HG03558 (cell line): ENCODE measurements around the gene EDDM13.
"Not testable (repeated sequence)": the region's sequence is repeated elsewhere in the genome, so short reads cannot be mapped to it uniquely, and the experiment has no call there.

Experiments
- ATAC-seq: cut with Tn5 transposase; IDR thresholded peaks from one replicate; pipeline ENCODE4 v1.9.1; 2021; ENCODE audit warnings: moderate number of reproducible peaks; ENCODE audit not compliant: unreplicated experiment; ENCODE audit errors: extremely low read depth

The EDDM13 gene, protein sequence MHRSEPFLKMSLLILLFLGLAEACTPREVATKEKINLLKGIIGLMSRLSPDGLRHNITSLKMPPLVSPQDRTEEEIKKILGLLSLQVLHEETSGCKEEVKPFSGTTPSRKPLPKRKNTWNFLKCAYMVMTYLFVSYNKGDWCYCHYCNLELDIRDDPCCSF

DNA sequence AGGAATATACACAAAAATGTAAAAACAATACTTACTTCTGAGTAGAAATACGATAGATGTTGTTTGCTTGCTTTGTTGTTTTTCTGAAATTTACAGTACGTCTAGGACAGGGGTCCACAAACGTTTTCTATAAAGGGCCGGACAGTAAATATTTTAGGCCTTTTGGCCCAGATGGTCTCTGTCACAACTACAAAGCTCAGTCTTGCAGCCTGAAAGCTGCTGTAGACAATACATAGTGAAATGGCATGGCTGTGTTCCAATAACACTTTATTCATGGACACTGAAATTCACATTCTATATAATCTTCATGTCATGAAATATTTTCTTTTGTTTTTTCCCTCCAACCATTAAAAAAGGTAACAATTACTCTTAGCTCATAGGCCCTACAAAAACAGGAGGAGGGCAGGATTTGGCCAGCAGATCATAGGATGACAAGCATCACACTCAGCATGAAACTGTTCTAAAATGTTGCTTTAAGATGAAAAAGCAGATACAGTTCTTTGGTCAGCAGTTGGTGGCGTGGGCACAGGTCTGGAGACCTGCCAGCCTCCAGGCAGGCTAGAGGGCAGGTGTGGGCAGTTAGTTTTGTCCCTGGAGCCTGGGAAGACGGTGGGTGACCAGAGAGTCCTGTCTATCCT is at the start of gene EDDM13:
TSS of gene EDDM13 (plus strand) at position 588 of the 638 bp plus-strand sequence. CDS start 87 bp downstream, outside the sequence.
- no peak for ATAC-seq

DNA sequence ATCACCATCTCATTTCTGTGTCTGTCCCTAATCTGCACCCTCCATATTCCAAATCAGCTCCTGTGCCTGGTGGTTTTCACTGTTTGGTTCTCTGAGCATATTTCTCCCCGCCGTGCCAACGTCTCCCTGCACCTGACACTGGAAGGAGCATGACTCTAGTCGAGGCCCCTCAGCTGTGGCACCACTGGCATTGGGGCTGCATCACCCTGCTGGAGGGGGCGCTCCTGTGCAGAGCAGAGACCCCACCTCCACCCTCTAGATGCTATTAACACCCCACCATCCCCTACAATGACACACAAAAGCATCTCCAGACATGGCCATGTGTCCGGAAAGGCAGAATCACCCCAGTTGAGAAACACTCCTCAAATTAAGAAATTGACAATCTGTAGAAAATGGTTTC is 49.6 kb upstream of the EDDM13 start:
- no peak for ATAC-seq

DNA sequence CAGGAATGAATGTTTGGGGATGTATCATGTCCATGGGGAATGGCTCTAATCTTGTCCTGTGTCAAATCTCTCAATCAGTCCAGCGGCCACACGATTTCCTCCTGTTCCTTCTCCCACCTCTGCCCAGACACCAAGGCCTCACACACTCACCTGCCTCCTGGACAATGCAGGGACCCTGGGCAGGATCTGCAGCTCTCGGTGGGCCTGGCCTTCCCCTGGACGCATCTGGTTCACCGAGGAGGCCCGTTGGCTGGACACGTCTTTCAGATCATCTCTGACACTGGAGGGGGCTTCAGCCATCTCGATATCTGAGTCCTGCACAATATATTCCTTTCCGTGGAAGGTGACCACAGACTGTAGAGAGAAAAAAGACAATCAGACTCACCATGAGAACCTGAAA is 49.1 kb upstream of the EDDM13 start:
- ATAC-seq = no peak

DNA sequence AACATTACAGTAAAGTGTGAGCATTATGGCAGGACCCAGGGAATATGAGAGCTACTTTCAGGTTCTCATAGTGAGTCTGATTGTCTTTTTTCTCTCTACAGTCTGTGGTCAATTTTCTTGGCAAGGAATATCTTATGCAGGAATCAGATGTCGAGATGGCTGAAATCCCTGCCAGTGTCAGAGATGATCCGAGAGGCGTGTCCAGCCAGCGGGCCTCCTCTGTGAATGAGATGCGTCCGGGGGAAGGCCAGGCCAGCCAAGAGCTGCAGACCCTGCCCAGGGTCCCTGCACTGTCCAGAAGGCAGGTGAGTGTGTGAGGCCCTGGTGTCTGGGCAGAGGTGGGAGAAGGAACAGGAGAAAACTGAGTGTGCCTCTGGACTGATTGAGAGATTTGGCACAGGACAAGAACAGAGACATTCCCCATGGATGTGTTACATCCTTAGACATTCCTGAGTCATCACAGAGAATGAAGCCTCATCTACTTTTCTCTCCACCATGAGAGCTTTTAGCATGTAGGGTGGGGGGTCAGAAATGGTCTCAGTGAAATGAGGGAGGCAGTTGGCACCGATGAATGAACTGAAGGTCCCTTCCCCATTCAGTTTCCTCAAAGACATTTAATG is 27.3 kb upstream of the EDDM13 start:
- ATAC-seq = no peak

DNA sequence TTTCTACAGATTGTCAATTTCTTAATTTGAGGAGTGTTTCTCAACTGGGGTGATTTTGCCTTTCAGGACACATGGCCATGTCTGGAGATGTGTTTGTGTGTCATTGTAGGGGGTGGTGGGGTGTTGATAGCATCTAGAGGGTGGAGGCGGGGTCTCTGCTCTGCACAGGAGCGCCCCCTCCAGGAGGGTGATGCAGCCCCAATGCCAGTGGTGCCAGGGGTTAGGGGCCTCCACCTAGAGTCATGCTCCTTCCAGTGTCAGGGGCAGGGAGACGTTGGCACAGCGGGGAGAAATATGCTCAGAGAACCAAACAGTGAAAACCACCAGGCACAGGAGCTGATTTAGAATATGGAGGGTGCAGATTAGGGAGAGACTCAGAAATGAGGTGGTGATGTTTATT is 26.8 kb upstream of the EDDM13 start:
- not testable (repeated sequence) for ATAC-seq

DNA sequence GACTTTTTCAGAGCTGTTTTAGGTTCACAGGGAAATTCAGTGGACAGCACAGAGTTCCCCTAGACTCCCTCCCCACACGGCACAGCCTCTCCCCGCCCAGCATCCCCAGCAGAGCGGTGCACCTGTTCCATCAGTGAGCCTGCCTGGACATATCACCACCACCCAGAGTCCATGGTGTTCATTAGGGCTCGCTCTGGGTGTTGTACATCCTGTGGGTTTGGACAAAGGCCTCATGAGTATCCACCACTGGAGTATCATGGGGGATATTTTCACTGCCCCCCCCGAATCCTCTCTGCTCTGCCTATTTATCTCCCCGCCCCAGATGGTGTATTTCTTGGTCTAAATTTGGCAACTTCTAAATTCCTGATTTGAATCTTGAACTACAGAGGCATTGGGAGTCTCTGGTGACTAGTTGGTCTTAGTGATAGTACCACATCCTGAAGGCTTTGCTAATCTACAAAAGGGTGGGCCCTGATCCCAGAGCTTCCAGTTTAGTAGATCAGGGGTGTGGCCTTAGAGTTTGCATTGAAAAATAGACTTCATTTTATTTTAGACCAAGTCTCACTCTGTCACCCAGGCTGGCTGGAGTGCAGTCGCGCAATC is 23.7 kb upstream of the EDDM13 start:
- not testable (repeated sequence) for ATAC-seq

DNA sequence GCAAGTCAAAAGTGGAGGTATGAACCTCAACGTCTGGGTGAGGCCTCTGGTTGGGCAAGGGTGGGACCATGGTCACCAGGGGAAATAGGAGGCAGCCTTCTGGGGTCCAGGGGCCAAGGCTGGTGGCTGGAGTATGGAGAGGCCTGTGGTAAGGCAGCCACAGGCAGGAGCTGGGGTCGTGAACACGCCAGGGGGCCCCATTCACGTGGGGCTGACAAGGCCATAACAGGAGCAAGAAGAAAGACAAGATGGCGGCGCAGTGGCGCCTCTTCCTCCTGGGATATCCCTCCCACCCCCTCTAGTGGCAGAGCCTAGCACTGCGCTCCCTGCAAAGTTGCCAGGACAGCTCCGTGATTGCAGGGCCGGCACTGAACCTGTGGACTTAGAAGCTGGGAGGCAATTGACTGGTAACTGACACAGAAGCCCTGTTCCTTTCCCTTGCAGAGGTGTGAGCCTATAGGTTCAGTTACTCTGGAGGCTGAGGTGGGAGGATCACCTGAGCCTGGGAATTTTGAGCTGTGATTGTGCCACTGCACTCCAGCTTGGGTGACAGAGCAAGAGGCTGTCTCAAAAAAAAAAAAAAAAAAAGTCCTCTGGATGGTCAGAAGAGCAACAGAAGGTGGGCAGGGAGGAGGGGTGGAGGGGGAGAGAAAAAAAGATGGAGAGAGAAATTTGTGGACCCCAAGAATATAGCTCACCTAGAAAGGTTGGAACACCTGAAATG is 19.7 kb upstream of the EDDM13 start:
- ATAC-seq = no peak

GRCh38 chr19:56253737-56254136 is 18.8 kb upstream of the EDDM13 start:
- no peak for ATAC-seq

DNA sequence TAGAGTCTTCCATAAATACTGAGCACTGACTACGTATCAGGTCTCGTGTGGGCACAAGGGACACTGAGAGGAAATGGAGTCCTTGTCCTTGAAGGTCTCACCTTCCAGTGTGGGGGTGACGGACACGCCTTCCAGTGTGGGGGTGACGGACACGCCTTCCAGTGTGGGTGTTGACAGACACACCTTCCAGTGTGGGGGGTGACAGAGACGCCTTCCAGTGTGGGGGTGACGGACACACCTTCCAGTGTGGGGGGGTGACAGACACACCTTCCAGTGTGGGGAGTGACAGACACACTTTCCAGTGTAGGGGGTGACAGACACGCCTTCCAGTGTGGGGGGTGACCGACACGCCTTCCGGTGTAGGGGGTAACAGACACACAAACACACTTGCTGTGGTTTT is 14.3 kb upstream of the EDDM13 start:
- no peak for ATAC-seq

- ATAC-seq = no peak
These were observed 11.4 kb upstream of the EDDM13 start for GRCh38 chr19:56261145-56261544.

DNA sequence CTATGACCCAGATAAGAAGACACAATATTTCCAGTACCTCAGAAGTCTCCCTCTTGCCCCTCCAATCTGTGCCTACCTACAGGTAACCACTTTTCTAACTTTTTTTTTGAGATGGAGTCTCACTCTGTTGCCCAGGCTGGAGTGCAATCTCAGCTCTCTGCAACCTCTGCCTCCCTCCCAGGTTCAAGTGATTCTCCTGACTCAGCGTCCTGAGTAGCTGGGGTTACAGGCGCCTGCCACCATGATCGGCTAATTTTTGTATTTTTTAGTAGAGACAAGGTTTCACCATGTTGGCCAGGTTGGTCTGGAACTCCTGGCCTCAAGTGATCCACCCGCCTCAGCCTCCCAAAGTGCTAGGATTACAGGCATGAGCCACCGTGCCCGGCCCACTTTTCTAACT is 10.6 kb upstream of the EDDM13 start:
- ATAC-seq = not testable (repeated sequence)

- no peak for ATAC-seq
These were observed 9.2 kb upstream of the EDDM13 start for GRCh38 chr19:56263319-56263718.

DNA sequence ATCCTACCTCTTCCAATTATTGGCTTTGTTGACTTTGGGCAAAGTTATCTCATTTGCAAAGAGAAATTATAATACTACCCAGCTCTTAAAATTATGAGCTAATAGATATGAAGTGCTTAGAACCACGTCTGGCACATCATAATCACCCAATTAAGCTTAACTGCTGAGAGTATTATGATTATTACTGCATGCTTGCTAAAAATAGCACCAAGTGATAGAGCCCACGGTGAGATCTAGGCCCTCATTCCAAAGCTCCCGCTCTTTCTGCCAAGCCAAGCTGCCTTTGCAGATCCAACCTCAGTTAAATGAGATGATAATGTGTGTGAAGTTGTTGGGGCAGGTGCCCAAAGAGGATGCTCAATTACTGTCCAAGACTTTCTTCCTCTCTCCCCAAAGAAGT is 6.5 kb upstream of the EDDM13 start:
- ATAC-seq = no peak

DNA sequence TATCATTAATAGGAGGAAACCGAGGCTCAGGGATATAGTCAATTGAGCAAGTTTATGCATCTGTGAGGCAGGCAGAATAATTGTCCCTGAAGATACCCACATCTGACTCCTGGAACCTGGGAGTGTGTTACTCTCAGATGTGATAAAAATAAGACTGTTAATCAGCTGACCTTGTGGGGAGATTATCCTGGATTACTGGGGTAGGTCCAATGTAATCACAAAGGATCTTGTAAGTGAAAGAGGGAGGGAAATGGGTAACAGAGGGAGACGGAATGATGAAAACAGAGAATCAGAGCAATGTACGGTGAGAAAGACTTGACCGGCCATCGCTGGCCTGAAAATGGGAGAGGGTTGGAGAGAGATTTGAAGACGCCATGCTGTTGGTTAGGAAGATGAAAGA is 3.2 kb upstream of the EDDM13 start:
- no peak for ATAC-seq

GRCh38 chr19:56270676-56271075 is 1.9 kb upstream of the EDDM13 start:
- no peak for ATAC-seq

GRCh38 chr19:56271151-56271550 is 1.4 kb upstream of the EDDM13 start:
- ATAC-seq = no peak

- no peak for ATAC-seq
These were observed 1.1 kb downstream of the EDDM13 start for GRCh38 chr19:56273563-56274117.

- no peak for ATAC-seq
These were observed 10.3 kb downstream of the EDDM13 start for GRCh38 chr19:56282809-56283208.

DNA sequence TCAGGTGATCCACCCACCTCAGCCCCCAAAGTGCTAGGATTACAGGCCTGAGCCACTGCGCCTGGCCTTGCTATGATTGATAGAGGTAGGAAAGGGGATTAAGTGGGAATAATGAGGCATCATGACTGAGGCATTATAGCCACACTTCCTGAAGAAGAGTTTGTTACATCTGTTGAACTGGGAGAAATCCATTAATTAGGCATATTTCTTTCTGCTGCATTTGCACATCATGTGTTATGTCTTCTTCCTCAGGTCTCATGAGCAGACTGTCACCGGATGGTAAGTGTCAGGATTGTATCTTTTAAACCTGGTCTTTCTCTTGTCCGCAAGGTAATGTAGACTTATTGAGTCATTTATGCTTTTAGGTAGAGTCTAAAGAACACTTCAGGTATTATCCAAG is 12.2 kb downstream of the EDDM13 start:
- no peak for ATAC-seq

DNA sequence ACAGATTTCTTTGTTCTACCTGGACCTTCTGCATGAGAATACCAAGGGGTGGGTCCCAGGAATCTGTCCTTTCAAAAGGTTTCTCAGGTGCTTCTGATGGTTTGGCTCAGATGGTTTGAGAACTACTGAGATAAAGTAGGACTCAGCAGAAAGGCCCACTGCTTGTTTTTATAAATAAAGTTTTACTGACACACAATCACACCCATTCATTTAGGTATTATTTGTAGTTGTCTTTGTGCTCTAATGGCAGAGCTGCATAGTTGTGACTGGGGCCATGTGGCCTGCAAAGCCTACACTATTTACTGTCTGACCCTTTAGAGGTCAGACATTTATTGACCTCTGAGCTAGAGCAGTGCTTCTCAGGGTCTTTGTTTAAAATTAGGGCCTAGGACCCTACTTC is 17.6 kb downstream of the EDDM13 start:
- ATAC-seq = no peak

DNA sequence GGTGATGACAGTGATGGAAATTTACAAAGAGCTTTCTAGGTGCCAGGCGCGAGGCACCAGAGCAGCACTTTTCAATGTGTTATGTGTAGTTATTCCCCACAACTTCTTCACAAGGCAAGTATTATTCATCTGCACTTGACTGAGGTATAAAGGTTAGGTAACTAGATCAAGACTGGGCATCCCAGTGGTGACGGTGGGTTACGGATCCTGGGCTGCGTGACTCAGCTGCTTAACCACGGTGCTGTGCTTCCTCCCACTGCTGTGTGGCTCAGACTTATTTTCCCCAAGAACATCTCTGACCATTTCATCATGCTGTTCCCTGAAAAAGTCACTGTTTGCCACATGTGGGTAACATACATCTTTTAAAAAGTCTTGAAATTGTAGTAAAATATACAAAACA is 19.3 kb downstream of the EDDM13 start:
- no peak for ATAC-seq
